Thoracic aorta (tissue), 2 donors: ENCODE results near the gene DTWD1. TPM values are rescaled to one million over a fixed set of nuclear protein-coding genes. Genes with fewer than 3 reads are reported as not detected.

Experiments
- ATAC-seq: fragments of 150-250 bp; one replicate; pipeline ENCODE4 v1.8.0; 2017; ENCODE audit warnings: low read depth; ENCODE audit not compliant: insufficient number of reproducible peaks, low FRiP score
- DNase-seq: peaks from one replicate; pipeline ENCODE4 v3.0.0-alpha.2; 2020; ENCODE audit warnings: low spot score
- H3K27ac ChIP-seq, 2 donors: fragments of 200-600 bp; sonication (generic); 1 replicate in 1 of 2; 2 replicates in 1 of 2; pipeline ENCODE4 v1.5.1; 2016; ENCODE audit warnings: mild to moderate bottlenecking in 2 of 2, moderate library complexity in 2 of 2
- H3K27me3 ChIP-seq: fragments of 200-600 bp; sonication (generic); replicated peaks from 2 replicates; pipeline ENCODE4 v1.6.0; 2016; ENCODE audit warnings: mild to moderate bottlenecking; ENCODE audit not compliant: insufficient read depth
- H3K36me3 ChIP-seq: fragments of 200-600 bp; sonication (generic); one replicate; pipeline ENCODE4 v1.5.1; 2016
- H3K4me1 ChIP-seq, 2 donors: fragments of 200-600 bp; sonication (generic); 1 replicate in 1 of 2; 2 replicates in 1 of 2; pipeline versions ENCODE4 v1.5.1 to v1.6.0; 2016; ENCODE audit warnings: low read depth in 2 of 2, mild to moderate bottlenecking in 1 of 2; ENCODE audit not compliant: control insufficient read depth in 1 of 2
- H3K4me3 ChIP-seq: fragments of 200-600 bp; sonication (generic); 2 replicates; pipeline ENCODE4 v1.5.1; 2016; ENCODE audit warnings: mild to moderate bottlenecking
- H3K9me3 ChIP-seq: fragments of 200-600 bp; sonication (generic); 2 replicates; pipeline ENCODE4 v1.5.1; 2016
- total RNA-seq, 2 donors: library from RNA; depleted of rRNA; stranded (reverse); fragments of >200 nt; gene quantifications; one replicate each; pipeline versions ENCODE4 v1.1.0 to v1.2.3, GENCODE V29; 2016
- TF ChIP-seq, protein P1 (sequence below): fragments of 200-600 bp; sonication (generic); IDR thresholded peaks from one replicate; pipeline ENCODE4 v1.5.1; 2019; ENCODE audit warnings: antibody characterized with exemption

Gene DTWD1
- total RNA-seq, 2 donors from 2014 or later: 14.5 to 20.4 TPM

DNA sequence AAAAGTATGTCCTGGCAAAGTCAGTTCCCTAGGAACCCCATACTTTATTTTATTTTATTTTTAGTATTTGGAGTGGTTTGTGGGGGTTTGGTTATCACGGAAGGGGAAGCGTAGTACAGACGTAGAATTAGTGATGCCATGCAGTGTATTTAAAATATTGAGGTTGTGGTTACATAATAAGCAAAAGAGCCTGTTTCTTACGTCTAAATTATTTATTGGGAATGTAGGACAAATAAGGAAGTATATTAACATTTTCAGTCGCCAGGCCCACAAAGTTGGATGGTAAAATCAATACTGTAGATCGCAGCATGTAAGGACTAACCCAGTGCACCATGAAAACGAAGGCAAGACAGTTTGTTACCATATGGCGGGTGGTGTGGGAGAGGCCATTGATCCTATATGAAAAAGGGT lies 558 bp downstream of the DTWD1 start:
- no peak for ATAC-seq
- H3K9me3 ChIP-seq: peaks cover 10% of the 10 kb centered on the region
- peak overlapping the region; percentile 98 for H3K4me3 ChIP-seq
- no peaks in the 10 kb centered on the region for H3K27me3 ChIP-seq
- peak overlapping the region; percentile 78 to 82 for H3K27ac ChIP-seq
- DNase-seq: no peak
- TF ChIP-seq, protein P1, sequence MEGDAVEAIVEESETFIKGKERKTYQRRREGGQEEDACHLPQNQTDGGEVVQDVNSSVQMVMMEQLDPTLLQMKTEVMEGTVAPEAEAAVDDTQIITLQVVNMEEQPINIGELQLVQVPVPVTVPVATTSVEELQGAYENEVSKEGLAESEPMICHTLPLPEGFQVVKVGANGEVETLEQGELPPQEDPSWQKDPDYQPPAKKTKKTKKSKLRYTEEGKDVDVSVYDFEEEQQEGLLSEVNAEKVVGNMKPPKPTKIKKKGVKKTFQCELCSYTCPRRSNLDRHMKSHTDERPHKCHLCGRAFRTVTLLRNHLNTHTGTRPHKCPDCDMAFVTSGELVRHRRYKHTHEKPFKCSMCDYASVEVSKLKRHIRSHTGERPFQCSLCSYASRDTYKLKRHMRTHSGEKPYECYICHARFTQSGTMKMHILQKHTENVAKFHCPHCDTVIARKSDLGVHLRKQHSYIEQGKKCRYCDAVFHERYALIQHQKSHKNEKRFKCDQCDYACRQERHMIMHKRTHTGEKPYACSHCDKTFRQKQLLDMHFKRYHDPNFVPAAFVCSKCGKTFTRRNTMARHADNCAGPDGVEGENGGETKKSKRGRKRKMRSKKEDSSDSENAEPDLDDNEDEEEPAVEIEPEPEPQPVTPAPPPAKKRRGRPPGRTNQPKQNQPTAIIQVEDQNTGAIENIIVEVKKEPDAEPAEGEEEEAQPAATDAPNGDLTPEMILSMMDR: no peak
- peaks cover 5% of the 10 kb centered on the region for H3K36me3 ChIP-seq
- peaks cover 20 to 33% of the 10 kb centered on the region in 2 donors for H3K4me1 ChIP-seq

DNA sequence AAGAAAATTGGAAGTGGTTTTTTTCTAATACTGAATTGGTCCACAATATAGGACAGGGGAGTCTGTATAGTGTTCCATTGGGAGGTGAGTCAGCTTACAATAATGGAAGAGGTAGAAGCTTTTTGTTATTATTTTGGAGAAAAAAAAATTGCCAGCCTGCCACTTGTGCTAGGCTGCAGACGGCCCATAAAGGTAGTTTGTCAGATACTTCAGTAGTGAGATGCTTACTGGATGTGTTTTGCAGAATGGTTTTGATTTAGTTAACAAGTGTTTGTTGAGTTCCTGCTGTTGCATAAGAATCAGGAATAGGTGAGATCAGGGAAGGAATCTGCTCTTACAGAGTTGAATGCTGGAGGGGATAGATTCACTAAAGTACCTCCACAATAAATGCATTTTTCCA lies 1.0 kb downstream of the DTWD1 start:
- H3K27me3 ChIP-seq: no peaks in the 10 kb centered on the region
- DNase-seq: no peak
- H3K4me1 ChIP-seq: peaks cover 20 to 33% of the 10 kb centered on the region in 2 donors
- H3K27ac ChIP-seq: peak overlapping the region; percentile 78 to 82
- peak overlapping the region; percentile 98 for H3K4me3 ChIP-seq
- TF ChIP-seq, protein P1: no peak
- peaks cover 5% of the 10 kb centered on the region for H3K36me3 ChIP-seq
- H3K9me3 ChIP-seq: peaks cover 10% of the 10 kb centered on the region
- ATAC-seq: no peak

DNA sequence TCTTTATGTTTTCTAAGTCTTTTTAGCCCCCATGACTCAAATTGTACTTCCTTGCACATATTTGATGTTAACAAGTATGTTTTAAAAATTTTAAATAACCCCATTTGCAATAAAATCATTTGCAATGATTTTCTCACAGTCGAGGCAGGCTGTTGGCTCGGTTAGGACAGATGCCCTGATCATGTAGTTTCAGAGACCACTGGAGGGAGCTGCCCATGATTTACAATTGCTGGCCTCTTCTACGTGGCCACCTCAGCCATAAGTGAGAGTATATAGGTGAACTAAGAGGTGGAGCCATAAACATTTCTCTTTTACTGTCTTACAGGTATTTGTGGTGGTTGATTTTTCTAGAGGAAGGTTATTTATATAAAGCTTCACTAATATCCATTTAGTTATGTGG lies 1.7 kb downstream of the DTWD1 start:
- DNase-seq (no peak), ATAC-seq (no peak)
- Histone ChIP-seq H3K4me3 (no peak overlapping the region), H3K27me3 (no peaks in the 10 kb centered on the region), H3K9me3 (peaks cover 10% of the 10 kb centered on the region), H3K4me1 (peaks cover 20 to 33% of the 10 kb centered on the region in 2 donors), H3K36me3 (peaks cover 5% of the 10 kb centered on the region), H3K27ac (no peak overlapping the region)
- TF ChIP-seq, protein P1: no peak

DNA sequence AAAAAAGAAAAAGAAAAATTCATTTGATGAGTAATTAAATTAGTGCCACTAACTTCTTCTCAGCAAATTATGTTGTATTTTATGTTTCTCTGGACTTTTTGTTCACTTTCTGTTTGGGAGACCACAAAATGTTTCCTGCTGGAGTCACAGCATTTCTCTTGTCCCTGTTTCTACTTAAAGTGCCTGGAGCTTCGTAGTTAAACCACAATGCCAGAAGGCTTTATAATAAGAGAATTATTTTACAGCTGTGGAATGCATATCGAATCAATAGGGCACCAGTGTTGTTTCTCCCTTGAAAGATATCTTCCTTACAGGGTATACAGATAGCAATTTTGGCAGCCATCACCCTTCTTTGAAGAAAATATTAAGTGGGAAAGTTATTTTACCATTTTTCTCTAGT lies 3.2 kb downstream of the DTWD1 start:
- Histone ChIP-seq H3K4me3 (peak overlapping the region; percentile 8), H3K4me1 (peaks cover 20 to 33% of the 10 kb centered on the region in 2 donors), H3K9me3 (peaks cover 10% of the 10 kb centered on the region), H3K36me3 (peaks cover 9% of the 10 kb centered on the region), H3K27me3 (no peaks in the 10 kb centered on the region), H3K27ac (peak overlapping the region in 1 of 2 donors; percentile 27)
- ATAC-seq (no peak), DNase-seq (no peak)
- TF ChIP-seq, protein P1: no peak

DNA sequence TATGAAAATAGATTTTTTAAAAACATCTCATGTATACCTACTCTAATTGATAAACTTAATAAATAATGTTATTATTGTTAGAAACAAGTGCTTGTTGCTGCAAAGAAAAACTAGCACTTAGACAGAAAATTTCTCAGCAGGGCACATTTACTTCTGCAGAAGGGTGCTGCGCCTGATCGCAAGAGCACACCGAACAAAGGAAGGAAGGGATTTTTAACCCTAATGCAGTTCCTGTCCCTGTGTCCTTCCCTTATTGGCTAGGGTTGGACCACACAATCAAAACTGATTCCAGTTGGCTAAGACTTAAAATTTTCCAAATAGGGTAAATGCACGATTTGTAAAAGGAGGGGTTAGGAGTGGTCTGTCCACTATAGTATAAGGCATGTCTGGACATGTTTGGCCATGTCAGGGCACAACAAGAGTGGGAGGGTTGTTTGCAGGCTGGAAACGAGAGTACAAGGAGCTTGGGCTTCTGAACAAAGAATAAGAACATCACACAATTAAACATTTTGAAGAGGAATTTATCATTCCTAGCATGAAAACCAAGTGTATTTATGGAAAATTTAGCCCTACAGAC lies 4.7 kb downstream of the DTWD1 start:
- peaks cover 15 to 22% of the 10 kb centered on the region in 2 donors for H3K4me1 ChIP-seq
- no peaks in the 10 kb centered on the region for H3K27me3 ChIP-seq
- TF ChIP-seq, protein P1: no peak
- ATAC-seq (no peak), DNase-seq (no peak)
- H3K36me3 ChIP-seq: peaks cover 9% of the 10 kb centered on the region
- H3K9me3 ChIP-seq: peaks cover 10% of the 10 kb centered on the region
- H3K4me3 ChIP-seq: no peak overlapping the region
- no peak overlapping the region for H3K27ac ChIP-seq
